Measurements from ENCODE around the gene SLC2A11. TPM values are rescaled to one million over a fixed set of nuclear protein-coding genes. Genes with fewer than 3 reads are reported as not detected.
"Not testable (repeated sequence)": the region's sequence is repeated elsewhere in the genome, so short reads cannot be mapped to it uniquely, and the experiment has no call there.

Gene SLC2A11
- total RNA-seq, 1 experiment from 2014 or later = 17.2 TPM

DNA sequence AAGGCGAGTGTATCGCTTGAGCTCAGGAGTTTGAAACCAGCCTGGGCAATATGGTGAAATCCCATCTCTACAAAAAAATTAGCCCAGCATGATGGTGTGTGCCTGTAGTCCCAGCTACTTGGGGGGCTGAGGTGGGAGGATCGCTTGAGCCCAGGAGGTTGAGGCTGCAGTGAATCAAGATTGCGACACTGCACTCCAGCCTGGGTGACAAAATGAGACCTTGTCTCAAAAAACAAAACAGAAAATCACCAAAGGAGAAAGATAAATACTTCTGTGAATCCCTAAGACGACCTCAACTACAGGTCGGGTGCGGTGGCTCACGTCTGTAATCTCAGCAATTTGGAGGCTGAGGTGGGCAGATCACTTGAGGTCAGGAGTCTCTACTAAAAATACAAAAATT, 2.5 kb downstream of the SLC2A11 start:
- H3K27me3 ChIP-seq (ENCODE audit: insufficient read depth, low read length); H2AFZ ChIP-seq (ENCODE audit: low read depth, low read length, poor library complexity, severe bottlenecking); H3K9me3 ChIP-seq (ENCODE audit: control insufficient read depth in 1 of 2, insufficient read depth in 1 of 2, low read depth in 1 of 2, low read length in 2 of 2); H4K20me1 ChIP-seq (ENCODE audit: insufficient read depth); H3K9ac ChIP-seq (ENCODE audit: low read length); DNase-seq (ENCODE audit: low read depth, low spot score); POLR2A ChIA-PET; H3K9me2 ChIP-seq (ENCODE audit: insufficient read depth); H3K4me3 ChIP-seq (replicated peaks in 1 of 2; ENCODE audit: low read depth in 1 of 2, low read length in 2 of 2); H3K79me2 ChIP-seq (ENCODE audit: insufficient read depth, low read length); RAD21 ChIA-PET (ENCODE audit: low non-redundant PET in 1 of 2, low total read pairs in 2 of 2, uncharacterized antibody in 2 of 2, unreplicated experiment in 2 of 2); BruUV-seq (replicated peaks); H3K27ac ChIP-seq (ENCODE audit: low read depth, low read length); ATAC-seq; H3K36me3 ChIP-seq (ENCODE audit: control insufficient read depth in 1 of 2, insufficient read depth in 2 of 2, low read length in 2 of 2); H3K4me2 ChIP-seq (ENCODE audit: low read length): not testable (repeated sequence)
- CTCF ChIA-PET = interaction anchor here (1.2 to 3.4 kb wide), 2 partner anchors 9 to 11 kb away, joined by 3 to 44 read pairs; no protein-coding TSS in a partner anchor
- peaks cover 4 to 13% of the 10 kb centered on the region in 2 experiments; a peak in 2 of 4 replicates for H3K4me1 ChIP-seq (ENCODE audit: control insufficient read depth in 1 of 2, insufficient read depth in 2 of 2, low read length in 2 of 2)
- intact Hi-C loops (cut with micrococcal nuclease) = loop anchor here (5.0 kb wide), 1 partner anchor 97 kb away; no protein-coding TSS in a partner anchor

DNA sequence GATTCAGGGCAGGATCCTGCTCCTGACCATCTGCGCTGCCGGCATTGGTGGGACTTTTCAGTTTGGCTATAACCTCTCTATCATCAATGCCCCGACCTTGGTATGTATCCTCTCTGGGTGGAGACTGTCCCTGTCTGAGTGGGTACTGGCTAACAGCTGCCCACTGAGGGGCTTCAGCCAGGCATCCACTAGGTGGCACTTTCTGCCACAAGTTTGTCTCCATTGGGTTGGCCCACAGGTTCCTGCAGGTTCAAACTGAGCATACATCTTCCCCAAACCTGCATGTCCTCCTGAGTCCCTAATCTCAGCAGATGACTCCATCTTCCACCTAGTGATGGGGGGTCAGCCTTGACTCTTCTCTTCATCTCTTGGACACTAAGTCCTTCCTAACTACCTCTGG, 4.4 kb downstream of the SLC2A11 start:
- H3K9me2 ChIP-seq (ENCODE audit: insufficient read depth) = no peaks in the 10 kb centered on the region
- peaks cover 4 to 10% of the 10 kb centered on the region in 2 experiments; a peak in 2 of 4 replicates for H3K4me1 ChIP-seq (ENCODE audit: control insufficient read depth in 1 of 2, insufficient read depth in 2 of 2, low read length in 2 of 2)
- H3K9ac ChIP-seq (ENCODE audit: low read length) = no peak overlapping the region
- no peak overlapping the region for H3K27ac ChIP-seq (ENCODE audit: low read depth, low read length)
- H3K27me3 ChIP-seq (ENCODE audit: insufficient read depth, low read length) = no peaks in the 10 kb centered on the region
- H3K79me2 ChIP-seq (ENCODE audit: insufficient read depth, low read length) = no peaks in the 10 kb centered on the region
- no peaks in the 10 kb centered on the region for H4K20me1 ChIP-seq (ENCODE audit: insufficient read depth)
- DNase-seq (ENCODE audit: low read depth, low spot score) (peak; percentile 32), ATAC-seq (peak; percentile 59)
- intact Hi-C loops (cut with micrococcal nuclease) = loop anchor here (5.0 kb wide), 1 partner anchor 95 kb away; no protein-coding TSS in a partner anchor
- no peak overlapping the region for H2AFZ ChIP-seq (ENCODE audit: low read depth, low read length, poor library complexity, severe bottlenecking)
- no peak for TF ChIP-seq EGR1 (IDR thresholded peaks at IDR 0.05; ENCODE audit: low read depth)
- no peak for TF ChIP-seq CEBPB (IDR thresholded peaks at IDR 0.05; ENCODE audit: low read depth)
- TF ChIP-seq, protein P1, sequence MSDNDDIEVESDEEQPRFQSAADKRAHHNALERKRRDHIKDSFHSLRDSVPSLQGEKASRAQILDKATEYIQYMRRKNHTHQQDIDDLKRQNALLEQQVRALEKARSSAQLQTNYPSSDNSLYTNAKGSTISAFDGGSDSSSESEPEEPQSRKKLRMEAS (IDR thresholded peaks at IDR 0.05) = no peak
- TF ChIP-seq, protein P2, sequence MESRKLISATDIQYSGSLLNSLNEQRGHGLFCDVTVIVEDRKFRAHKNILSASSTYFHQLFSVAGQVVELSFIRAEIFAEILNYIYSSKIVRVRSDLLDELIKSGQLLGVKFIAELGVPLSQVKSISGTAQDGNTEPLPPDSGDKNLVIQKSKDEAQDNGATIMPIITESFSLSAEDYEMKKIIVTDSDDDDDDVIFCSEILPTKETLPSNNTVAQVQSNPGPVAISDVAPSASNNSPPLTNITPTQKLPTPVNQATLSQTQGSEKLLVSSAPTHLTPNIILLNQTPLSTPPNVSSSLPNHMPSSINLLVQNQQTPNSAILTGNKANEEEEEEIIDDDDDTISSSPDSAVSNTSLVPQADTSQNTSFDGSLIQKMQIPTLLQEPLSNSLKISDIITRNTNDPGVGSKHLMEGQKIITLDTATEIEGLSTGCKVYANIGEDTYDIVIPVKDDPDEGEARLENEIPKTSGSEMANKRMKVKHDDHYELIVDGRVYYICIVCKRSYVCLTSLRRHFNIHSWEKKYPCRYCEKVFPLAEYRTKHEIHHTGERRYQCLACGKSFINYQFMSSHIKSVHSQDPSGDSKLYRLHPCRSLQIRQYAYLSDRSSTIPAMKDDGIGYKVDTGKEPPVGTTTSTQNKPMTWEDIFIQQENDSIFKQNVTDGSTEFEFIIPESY (IDR thresholded peaks at IDR 0.05; ENCODE audit: extremely low read depth, insufficient replicate concordance, low read length) = no peak
- no peak for TF ChIP-seq EZH2 (IDR thresholded peaks at IDR 0.05)
- TF ChIP-seq, protein P3, sequence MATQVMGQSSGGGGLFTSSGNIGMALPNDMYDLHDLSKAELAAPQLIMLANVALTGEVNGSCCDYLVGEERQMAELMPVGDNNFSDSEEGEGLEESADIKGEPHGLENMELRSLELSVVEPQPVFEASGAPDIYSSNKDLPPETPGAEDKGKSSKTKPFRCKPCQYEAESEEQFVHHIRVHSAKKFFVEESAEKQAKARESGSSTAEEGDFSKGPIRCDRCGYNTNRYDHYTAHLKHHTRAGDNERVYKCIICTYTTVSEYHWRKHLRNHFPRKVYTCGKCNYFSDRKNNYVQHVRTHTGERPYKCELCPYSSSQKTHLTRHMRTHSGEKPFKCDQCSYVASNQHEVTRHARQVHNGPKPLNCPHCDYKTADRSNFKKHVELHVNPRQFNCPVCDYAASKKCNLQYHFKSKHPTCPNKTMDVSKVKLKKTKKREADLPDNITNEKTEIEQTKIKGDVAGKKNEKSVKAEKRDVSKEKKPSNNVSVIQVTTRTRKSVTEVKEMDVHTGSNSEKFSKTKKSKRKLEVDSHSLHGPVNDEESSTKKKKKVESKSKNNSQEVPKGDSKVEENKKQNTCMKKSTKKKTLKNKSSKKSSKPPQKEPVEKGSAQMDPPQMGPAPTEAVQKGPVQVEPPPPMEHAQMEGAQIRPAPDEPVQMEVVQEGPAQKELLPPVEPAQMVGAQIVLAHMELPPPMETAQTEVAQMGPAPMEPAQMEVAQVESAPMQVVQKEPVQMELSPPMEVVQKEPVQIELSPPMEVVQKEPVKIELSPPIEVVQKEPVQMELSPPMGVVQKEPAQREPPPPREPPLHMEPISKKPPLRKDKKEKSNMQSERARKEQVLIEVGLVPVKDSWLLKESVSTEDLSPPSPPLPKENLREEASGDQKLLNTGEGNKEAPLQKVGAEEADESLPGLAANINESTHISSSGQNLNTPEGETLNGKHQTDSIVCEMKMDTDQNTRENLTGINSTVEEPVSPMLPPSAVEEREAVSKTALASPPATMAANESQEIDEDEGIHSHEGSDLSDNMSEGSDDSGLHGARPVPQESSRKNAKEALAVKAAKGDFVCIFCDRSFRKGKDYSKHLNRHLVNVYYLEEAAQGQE (IDR thresholded peaks at IDR 0.05; ENCODE audit: low read depth) = no peak
- no peak for TF ChIP-seq JUND (IDR thresholded peaks at IDR 0.05)
- no peak for TF ChIP-seq FOSL1 (IDR thresholded peaks at IDR 0.05; ENCODE audit: low read depth)
- TF ChIP-seq, protein P4, sequence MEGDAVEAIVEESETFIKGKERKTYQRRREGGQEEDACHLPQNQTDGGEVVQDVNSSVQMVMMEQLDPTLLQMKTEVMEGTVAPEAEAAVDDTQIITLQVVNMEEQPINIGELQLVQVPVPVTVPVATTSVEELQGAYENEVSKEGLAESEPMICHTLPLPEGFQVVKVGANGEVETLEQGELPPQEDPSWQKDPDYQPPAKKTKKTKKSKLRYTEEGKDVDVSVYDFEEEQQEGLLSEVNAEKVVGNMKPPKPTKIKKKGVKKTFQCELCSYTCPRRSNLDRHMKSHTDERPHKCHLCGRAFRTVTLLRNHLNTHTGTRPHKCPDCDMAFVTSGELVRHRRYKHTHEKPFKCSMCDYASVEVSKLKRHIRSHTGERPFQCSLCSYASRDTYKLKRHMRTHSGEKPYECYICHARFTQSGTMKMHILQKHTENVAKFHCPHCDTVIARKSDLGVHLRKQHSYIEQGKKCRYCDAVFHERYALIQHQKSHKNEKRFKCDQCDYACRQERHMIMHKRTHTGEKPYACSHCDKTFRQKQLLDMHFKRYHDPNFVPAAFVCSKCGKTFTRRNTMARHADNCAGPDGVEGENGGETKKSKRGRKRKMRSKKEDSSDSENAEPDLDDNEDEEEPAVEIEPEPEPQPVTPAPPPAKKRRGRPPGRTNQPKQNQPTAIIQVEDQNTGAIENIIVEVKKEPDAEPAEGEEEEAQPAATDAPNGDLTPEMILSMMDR (IDR thresholded peaks at IDR 0.05 in 2 of 3, conservative IDR thresholded peaks at IDR 0.05 in 1 of 3; ENCODE audit: borderline replicate concordance in 1 of 3, insufficient read depth in 1 of 3, low read depth in 2 of 3, low read length in 2 of 3) = peak; percentile 60 to 80 (median 80); a peak in 5 of 6 replicates
- TF ChIP-seq CBX3 (IDR thresholded peaks at IDR 0.05; ENCODE audit: low read depth) = no peak
- peak; percentile 76 for TF ChIP-seq RAD21 (IDR thresholded peaks at IDR 0.05; ENCODE audit: low read depth)
- no peaks in the 10 kb centered on the region for H3K36me3 ChIP-seq (ENCODE audit: control insufficient read depth in 1 of 2, insufficient read depth in 2 of 2, low read length in 2 of 2)
- no peak overlapping the region for H3K4me2 ChIP-seq (ENCODE audit: low read length)
- POLR2A ChIA-PET = interaction anchor here (0.7 to 1.5 kb wide), 2 partner anchors 32 to 720 kb away, joined by 3 read pairs; partner anchors contain the start of gene MIF
- H3K4me3 ChIP-seq (replicated peaks in 1 of 2; ENCODE audit: low read depth in 1 of 2, low read length in 2 of 2) = no peak overlapping the region
- BruUV-seq (replicated peaks) = no TSS peak
- CTCF ChIA-PET = interaction anchor here (0.8 to 1.2 kb wide), 3 partner anchors 32 to 94 kb away, joined by 3 to 6 read pairs (median 5); partner anchors contain the start of gene MIF
- no peaks in the 10 kb centered on the region for H3K9me3 ChIP-seq (ENCODE audit: control insufficient read depth in 1 of 2, insufficient read depth in 1 of 2, low read depth in 1 of 2, low read length in 2 of 2)
- RAD21 ChIA-PET (ENCODE audit: low non-redundant PET in 1 of 2, low total read pairs in 2 of 2, uncharacterized antibody in 2 of 2, unreplicated experiment in 2 of 2) = interaction anchor here (1.0 to 1.4 kb wide), 2 partner anchors 26 to 94 kb away, joined by 3 read pairs; no protein-coding TSS in a partner anchor
